Activated CD8-positive, alpha-beta memory T cell treated with anti-CD3 and anti-CD28 coated beads, Interleukin-2, amount 50 U/mL, for 1 hour (primary cell): ENCODE data around the gene ACRV1.
"Not testable (repeated sequence)": the region's sequence is repeated elsewhere in the genome, so short reads cannot be mapped to it uniquely, and the experiment has no call there.

Source experiments
- DNase-seq: peaks from one replicate; pipeline ENCODE4 v3.0.0-alpha.2; 2020; ENCODE audit errors: extremely low read depth

Gene ACRV1, protein sequence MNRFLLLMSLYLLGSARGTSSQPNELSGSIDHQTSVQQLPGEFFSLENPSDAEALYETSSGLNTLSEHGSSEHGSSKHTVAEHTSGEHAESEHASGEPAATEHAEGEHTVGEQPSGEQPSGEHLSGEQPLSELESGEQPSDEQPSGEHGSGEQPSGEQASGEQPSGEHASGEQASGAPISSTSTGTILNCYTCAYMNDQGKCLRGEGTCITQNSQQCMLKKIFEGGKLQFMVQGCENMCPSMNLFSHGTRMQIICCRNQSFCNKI

DNA sequence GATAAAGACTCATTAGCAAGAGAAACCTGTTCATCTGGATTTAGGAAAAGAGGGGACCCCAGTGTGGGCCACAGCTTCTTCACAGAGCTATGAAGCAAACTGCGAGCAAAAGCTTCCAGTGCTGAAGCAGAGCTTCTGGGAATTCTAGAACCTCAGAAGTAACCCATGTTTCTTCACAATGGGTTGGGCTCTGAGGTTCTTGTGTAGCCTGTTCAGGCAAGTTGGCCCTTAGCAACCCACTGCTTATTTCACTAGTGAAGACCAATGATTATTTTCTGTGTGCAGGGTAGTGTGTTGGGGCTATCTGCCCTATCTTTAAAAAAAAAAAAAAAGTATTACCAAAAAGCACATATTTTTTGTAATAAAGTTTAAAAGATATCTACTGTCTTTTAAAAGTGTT is at the start of gene ACRV1:
Gene ACRV1 (minus strand): TSS at position 101 of the 400 bp plus-strand sequence. CDS start 67 bp downstream, at position 34.
- DNase-seq, result no peak

DNA sequence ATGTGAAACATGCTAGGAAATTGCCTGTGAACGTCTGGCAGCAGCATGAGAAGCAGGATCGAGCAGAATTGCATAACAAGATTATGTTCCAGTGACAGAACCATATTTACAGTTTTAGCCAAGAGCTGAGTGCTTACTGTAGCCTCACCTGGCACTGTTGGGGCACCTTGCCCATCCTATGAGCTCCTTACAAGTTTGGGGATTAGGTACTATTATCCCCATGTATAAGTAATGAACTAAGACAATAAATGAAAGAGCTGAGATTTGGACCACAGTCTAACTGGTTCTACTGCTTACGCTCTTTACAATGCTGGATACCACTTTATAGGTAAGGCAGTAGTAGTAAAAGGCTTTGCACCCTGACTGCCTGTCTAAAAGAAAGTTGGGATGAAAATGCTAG is 48.3 kb upstream of the ACRV1 start:
- DNase-seq, result no peak

DNA sequence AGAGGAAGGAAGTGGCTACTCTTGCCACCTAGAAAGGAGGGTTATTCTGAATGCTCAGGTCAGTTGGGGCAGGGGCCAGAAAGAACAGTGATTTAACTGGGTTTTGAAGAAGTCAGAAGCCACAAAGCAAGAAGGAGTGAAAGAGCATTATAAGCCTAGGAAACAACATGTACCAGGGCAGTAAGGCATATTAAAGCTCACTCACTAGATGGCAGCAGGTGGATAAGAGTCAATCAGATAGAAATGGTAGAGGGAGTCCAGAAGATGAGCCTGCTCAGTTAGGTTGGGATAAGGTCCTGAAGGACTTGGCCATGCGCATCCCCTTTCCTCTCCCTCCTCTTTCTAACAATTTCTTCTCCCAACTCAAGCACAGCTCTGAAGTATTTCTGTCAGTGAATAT is 43.5 kb upstream of the ACRV1 start:
- DNase-seq, result no peak

DNA sequence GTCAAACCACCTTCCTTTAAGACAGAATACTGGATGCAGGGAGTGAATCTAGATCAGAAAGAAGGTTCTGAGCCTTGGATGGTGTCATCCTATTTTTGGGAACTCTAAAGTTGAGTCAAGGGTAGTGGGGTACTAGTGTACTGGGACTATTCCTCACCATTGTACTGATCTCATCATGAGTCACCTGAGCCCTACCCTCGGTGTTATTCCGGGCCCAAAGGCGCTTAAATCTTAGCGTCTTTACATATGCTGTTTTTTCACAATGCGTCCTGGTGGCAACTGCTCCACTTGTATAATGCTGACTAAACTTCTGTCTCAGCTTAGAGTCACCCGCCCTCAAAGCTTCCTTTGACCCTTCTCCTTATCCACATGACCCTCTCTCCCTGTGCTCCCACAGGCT is 40.1 kb upstream of the ACRV1 start:
- DNase-seq, result no peak

DNA sequence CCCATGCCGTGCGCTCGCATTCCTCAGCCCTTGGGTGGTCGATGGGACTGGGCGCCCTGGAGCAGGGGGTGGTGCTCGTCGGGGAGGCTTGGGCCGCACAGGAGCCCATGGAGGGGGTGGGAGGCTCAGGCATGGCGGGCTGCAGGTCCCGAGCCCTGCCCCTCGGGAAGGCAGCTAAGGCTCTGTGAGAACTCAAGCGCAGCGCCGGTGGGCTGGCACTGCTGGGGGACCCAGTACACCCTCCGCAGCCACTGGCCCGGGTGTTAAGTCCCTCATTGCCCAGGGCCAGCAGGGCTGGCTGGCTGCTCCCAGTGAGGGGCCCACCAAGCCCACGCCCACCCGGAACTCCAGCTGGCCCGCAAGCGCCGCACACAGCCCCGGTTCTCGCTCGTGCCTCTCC is 24.0 kb upstream of the ACRV1 start:
- DNase-seq, result not testable (repeated sequence)

DNA sequence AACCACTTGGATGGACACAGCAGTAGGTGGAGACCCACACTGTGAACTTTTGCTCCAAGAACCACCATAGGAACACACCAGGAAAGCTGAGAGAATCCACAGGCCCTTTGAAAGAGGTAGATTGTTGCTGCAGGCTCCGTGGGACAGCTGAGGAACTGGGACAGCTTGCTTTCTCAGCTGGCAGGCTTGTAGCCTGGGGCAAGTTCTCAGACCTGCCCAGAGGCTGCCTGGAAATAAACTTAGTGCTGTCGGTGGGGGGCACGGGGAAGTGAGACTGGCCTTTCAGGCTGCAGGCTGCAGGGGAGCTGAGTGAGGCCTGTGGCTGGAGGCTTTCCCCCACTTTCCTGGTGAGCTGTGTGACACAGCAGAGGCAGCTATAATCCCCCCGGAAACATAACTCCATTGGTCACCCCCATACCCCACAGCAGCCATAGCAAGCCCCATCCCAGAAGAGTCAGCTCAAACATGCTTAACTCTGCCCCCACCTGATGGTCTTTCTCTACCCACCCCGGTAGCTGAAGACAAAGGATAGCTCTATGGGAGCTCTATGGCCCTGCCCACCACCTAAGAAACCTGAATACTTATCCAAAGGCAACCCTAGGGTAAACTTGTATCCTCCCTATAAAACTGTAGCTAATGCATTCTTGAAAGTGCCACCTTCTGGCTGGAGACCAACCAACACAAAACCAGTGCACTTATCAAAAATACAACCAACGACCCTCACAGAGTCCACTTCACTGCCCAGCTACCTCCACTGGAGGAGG is 21.4 kb upstream of the ACRV1 start:
- DNase-seq, result no peak

DNA sequence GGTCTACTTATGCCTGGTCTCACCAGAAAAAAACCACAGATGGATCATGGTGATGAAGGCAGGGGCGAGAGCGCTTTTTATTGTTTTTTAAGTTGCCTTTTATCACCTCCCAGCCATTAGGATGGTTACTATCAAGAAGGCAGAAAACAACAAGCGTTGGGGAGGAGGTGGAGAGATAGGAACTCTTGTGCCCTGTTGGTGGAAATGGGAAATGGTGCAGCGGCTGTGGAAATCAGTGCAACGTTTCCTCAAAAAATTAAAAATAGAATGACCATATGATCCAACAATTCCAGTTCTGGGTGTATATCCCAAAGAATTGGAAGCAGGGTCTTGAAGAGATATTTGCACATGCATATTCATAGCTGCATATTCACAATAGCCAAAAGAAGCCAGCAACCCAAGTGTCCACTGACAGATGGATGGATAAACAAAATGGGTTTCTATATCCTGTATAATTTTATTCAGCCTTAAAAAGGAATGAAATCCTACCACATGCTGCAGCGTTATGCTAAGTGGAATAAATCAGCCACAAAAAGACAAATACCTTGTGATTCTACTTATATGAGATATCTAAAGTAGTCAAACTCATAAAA is 20.5 kb upstream of the ACRV1 start:
- no peak for DNase-seq

DNA sequence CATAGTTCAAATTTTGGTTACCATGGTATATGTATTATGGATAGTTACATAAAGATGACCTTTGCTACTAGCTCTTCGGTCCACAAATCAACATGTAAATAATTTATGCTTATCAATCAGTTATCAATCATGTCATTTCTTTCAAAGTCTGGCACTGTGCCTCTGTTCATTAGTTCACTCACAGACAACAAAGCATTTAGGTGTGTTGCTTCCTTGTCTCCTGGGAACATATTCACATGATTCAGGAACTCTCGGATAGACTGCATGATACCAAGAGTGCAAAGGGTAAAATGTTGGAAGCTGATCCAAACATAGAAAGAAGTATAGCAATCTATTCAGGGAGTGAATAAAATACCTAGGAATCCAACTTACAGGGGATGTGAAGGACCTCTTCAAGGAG is 14.3 kb upstream of the ACRV1 start:
- no peak for DNase-seq

DNA sequence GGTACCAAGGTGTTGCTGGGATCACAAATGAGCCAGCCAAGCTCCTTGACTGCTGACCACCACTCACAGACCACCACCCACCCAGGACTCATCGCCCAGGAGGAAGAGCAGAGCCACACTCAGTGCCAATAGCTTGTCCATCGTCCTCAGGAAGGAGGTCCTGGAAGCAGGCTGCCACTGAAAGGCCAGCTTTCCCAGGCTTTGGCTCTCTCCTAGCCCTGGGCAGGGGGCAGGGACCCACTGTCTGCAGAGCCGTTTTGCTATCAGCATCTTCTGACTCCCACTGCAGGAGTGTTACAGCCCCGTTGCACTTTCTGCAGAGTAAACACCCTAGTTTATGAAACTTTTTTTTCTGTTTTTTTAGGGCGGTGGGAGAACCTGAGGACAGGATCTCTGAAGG is 12.2 kb upstream of the ACRV1 start:
- no peak for DNase-seq

DNA sequence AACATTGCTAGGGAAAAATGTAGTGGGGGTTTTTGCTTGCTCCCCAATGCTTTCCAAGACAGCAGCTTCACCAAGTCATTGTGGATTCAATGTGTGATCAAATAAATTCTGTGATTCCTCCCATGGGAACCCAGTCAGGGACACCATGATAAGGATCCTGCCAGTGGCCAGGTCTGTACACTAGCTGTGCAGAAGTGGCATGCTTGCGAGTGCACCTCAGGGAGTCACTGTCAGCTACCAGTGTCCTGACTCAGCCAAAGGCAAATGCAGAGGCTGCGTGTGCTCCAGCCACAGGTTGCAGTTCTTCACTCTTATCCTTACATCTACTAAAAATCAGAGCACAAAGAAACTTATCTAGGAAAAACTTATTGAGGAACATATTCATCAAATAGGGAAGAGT is 9.4 kb upstream of the ACRV1 start:
- DNase-seq, result no peak

DNA sequence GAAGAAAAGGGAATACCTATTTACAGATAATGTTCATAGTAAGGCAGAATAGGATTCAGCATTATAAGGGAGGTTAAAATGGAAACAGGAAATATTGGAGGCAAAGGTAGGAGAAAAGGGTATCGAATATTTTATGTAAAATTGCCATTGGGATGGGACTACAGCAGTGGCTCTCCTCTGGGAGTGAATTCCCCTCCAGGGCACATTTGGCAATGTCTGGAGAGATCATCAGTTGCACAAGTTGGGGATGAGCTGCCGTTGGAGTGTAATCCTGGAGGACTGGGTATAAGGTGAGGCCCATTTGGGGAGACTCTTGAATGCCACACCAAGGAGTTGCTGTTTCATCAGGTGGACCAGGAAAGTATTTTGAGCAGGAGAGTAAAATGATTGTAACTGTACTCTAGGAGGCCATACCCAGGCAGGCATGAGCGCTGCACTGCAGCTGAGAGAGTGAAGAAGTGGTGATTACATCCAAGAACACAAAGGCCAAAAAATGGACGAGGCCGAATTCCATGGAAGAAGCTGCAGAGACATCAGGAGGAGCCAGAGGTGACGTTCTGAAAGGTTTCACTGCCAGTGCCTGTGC is 8.7 kb upstream of the ACRV1 start:
- no peak for DNase-seq

DNA sequence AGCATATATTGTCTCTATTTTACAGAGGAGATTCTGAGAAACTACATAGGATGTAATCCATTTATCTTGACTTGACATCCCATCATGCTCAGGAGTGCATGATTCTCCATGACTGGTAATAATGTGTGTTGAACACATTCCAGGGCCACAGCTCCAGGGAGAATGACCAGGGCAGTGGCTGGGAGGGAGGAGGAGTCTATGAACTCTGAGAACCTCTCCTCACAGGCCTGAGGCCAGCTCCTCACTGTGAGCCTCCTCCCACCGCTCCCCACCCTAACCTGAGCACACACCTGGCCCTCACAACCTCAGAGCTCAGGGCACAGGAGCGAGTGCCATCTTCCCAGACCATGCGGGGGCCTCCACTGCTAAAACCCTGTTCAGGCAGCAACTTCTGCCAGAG is 8.0 kb upstream of the ACRV1 start:
- no peak for DNase-seq

DNA sequence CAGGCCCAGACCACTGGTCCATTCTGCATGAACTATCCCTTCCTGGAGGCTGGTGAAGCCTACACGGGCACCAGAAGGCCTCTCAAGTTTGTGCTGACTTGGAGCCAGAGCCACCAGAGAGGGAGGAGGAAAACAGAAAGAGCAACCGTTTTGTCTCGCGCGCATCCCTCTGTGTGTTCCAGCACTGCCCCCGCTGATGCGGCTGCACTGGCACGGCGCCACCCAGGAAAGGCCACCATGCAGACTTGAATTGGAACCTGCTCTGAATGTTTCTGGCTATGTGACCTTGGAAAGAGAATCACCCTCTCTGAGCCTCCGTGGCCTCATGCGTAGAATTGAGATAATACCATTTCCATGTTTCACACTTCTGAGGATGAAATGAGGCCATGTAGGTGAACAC is 7.4 kb upstream of the ACRV1 start:
- DNase-seq, result no peak

DNA sequence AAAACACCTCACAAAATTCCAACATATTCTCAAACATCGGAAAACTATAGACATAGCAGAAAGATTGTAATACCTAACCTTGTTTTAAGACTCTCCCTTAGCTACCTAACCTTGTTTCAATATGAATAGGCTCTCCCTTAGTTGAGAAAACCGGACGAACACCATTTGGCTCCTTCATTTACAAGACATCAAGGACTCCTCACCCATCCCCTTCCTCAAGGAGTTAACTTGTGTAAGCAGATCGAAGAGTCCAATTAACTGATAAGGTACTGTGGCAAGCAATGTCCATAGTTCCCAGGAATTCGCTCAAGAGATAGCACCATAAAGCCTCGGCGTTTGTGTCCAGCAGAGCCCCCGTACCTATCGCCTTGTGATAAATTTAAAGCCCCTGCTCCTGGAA is 4.6 kb upstream of the ACRV1 start:
- DNase-seq, result no peak

DNA sequence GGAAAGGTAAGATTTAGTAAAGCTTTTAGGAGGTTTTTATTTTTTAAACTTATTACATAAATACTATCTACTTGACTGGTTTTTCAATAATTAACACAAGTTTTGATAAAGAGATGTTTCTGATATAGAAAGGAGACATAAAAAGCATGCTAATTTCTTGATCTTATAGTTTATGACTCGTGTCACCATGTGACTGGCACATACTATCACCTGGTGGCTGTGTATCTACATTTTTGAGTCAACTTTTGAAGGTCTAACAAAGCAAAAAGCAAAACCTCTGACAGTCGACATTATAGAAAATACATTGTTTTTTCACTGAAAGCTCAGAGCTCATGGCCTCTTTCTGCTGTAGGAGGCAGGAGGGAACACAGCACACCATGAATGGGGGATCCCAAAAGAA is 810 bp downstream of the ACRV1 start:
- DNase-seq, result no peak

DNA sequence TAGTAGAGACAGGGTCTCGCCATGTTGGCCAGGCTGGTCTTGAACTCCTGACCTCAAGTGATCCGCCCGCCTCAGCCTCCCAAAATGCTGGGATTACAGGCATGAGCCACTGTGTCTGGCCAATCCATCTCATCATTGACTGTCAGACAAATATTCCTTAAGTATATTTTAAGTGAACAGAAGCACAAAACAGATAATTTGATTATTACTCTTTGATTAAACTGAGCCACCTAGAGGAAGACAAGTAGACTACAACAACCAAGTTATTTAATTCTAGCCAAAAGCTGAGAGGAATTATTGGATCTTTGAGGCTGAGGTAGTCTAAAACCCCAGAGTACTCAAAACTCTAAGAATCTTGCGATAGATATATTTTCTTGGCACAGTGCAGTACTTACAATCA is 1.2 kb downstream of the ACRV1 start:
- no peak for DNase-seq

DNA sequence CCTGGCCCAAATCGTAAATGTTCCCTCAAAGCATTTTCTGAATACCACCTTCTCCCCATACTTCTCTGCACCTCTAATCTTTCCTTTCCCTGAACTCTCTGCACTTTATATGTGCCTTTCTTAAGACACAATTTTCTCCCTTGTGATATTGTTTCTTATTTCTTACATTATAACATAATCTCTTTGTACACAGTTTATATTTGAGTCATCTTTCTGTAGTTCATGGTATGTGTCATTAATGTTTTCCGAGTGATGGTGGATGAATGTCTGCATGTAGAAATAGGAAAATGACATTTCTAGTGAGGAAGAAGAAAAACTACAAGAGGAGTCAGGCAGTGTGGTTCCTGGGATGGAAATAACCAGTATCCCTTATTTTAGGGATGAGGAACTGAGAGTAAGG is 5.5 kb downstream of the ACRV1 start:
- DNase-seq, result no peak

DNA sequence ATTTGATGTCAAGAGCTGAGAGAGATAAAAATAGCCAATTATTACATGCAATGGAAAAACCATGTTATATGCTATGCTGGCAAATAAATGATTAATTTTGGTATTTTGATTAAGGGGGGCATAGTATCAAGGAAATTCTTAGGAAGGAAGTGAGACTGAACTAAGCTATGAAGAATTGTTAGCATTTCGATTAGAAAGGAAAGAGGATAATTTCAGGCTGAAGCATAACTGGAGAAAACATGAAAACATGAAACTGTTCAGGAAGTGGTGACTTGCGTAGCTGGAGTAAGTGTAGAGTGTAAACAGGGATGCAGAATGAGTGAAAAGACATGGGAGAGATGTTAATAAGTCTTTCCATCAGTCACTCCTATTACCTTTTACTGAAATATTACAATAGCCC is 6.4 kb downstream of the ACRV1 start:
- no peak for DNase-seq

DNA sequence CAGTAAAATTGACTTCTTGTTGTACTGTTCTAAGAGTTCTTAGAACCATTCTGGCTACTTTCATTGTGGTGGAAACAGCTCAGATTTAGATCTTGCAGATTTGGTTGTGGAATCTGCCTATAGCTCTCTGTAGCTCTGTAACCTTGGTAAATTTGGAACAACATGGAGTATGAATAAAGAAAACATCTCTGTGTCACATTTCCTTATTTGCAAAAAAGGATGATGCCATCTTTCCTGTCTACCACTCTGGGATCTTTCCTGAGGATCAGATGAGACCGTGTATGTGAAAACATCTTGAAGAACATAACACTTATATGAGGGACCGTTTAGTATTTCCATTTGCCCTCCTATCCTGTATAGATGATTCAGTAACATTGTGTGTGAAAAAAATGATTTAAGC is 9.1 kb downstream of the ACRV1 start:
- DNase-seq, result no peak

DNA sequence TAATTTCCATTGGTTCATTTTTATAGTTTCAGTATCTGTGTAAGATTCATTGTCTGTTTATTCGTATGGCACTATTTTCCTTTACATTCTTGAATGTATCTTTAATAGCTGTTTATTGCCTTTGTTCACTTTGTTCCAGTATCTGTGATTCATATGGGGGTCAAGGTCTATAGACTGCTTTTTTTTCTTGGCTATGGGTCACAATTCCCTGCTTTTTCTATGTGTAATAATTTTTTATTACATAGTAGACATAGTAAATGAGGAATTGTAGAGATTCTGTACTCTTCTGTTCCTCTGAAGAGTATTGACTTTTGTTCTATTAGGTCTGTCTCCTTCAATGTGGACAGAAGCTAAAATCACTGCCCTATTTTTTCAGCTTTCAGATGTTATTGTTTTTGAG is 10.5 kb downstream of the ACRV1 start:
- no peak for DNase-seq

DNA sequence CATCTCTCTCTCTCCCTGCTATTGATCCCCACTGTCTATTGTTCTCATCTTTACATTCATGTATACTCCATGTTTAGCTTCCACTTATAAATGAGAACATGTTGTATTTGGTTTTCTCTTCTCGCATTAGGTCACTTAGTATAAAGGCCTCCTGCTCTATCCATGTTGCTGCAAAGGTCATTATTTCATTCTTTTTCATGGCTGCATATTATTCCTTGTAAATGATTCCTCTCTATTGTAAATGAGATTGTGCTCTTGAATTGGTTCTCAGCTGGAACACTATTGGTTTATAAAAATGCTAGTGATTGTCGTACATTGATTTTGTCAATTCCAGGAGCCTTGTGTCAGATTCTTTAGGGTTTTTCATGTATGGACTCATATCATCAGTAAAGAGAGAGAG is 13.5 kb downstream of the ACRV1 start:
- no peak for DNase-seq

DNA sequence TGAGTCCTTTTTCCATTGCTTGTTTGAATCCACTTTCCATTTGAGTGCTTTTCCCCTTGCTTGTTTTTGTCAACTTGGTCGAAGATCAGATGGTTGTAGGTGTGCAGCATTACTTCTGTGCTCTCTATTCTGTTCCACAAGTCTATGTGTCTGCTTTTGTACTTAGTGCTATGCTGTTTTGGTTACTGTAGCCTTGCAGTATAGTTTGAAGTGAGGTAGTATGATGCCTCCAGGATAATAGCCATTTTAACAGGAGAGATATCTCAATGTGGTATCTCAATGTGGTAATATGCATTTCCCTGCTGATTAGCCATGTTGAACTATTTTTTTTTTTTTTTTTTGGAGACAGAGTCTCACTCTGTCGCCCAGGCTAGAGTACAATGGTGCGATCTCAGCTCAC is 16.7 kb downstream of the ACRV1 start:
- no peak for DNase-seq

DNA sequence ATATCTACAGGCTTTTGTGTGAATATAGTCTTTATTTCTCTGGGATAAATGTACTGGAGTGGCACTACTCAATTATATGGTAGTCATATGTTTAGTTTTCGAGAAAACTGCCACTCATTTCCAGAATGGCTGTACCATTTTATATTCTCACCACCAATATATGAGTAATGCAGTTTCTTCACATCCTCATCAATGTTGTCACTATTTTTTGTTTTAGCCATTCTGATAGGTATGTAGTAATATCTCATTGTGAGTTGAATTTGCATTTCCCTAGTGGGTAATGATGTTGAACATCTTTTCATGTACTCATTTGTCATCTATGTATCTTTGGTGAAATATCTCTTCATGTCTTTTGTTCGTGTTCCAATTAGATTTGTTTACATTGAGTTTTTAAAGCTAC is 18.0 kb downstream of the ACRV1 start:
- no peak for DNase-seq
